K562 (cell line): ENCODE data around the gene FCAMR. TPM values are rescaled to one million over a fixed set of nuclear protein-coding genes. Genes with fewer than 3 reads are reported as not detected.
A peak's percentile ranks its signal among the peaks of the same experiment; 100 is the strongest.

Source experiments
- ADNP ChIP-seq: fragments of 200-800 bp; sonication (Bioruptor generic); IDR thresholded peaks from 2 replicates; pipeline ENCODE4 v1.6.1; 2016; ENCODE audit warnings: missing genetic modification characterization, missing compliant biosample characterization
- ARNT ChIP-seq, 2 experiments: fragments of 450-650 bp; IDR thresholded peaks; 2 replicates each; pipeline ENCODE4 v1.6.1; 2016; ENCODE audit warnings: mild to moderate bottlenecking in 1 of 2
- FOXA3 ChIP-seq, 2 experiments: fragments of 450-650 bp in 1 of 2; sonication (generic) in 1 of 2; formaldehyde crosslinking; IDR thresholded peaks in 1 of 2; conservative IDR thresholded peaks in 1 of 2; 2 replicates each; pipeline versions ENCODE4 v1.4.0 to v1.8.0; 2020 to 2022; ENCODE audit warnings: mild to moderate bottlenecking in 2 of 2, missing genetic modification reagents in 1 of 2
- MYC ChIP-seq, 2 experiments: fragments of 250-450 bp in 1 of 2; sonication (Bioruptor Pico) in 1 of 2; IDR thresholded peaks; 2 replicates each; pipeline versions ENCODE4 v1.5.1 to v1.6.1; 2012 to 2021; ENCODE audit warnings: low read depth in 2 of 2, borderline replicate concordance in 1 of 2, improper control_type of control experiment in 1 of 2, low read length in 1 of 2, mild to moderate bottlenecking in 1 of 2, moderate library complexity in 1 of 2
- THRB ChIP-seq: fragments of 450-650 bp; formaldehyde crosslinking; conservative IDR thresholded peaks from 2 replicates; pipeline ENCODE4 v1.4.0; 2022; ENCODE audit warnings: mild to moderate bottlenecking, missing genetic modification characterization
- ZNF639 ChIP-seq, 2 experiments: fragments of 200-800 bp in 1 of 2; sonication (Bioruptor generic) in 1 of 2; sonication (generic) in 1 of 2; formaldehyde crosslinking in 1 of 2; IDR thresholded peaks in 1 of 2; conservative IDR thresholded peaks in 1 of 2; 2 replicates each; pipeline versions ENCODE4 v1.5.0 to v1.6.1; 2016 to 2020; ENCODE audit warnings: missing compliant biosample characterization in 1 of 2, missing genetic modification characterization in 1 of 2, missing genetic modification reagents in 1 of 2
- polyA plus RNA-seq, 8 experiments: library from polyadenylated mRNA; depleted of rRNA in 4 of 8; stranded (reverse) in 5 of 8; unstranded in 3 of 8; fragments of >200 nt; fragmentation: Nextera tagmentation in 2 of 8; fragmentation: Illumina TruSeq in 1 of 8; extraction: Ambion mirVana in 2 of 8; extraction: Trizol in 1 of 8; gene quantifications; 2 replicates each; pipeline versions ENCODE4 v1.2.1 to v1.2.3, GENCODE V29; 2011 to 2014; ENCODE audit warnings: inconsistent platforms in 1 of 8, missing spikeins in 1 of 8
- total RNA-seq, 7 experiments: library from RNA; depleted of rRNA in 6 of 7; stranded (reverse); fragments of >200 nt in 6 of 7; fragmentation: Illumina TruSeq in 2 of 7; extraction: Trizol in 2 of 7; gene quantifications; 2 replicates each; pipeline versions ENCODE4 v1.2.1 to v1.2.3, GENCODE V29; 2011 to 2021; ENCODE audit warnings: low replicate concordance in 1 of 7
- TF ChIP-seq, protein P1 (sequence below): sonication (generic); formaldehyde crosslinking; IDR thresholded peaks from 2 replicates; pipeline ENCODE4 v1.8.1; 2023; ENCODE audit warnings: missing genetic modification reagents, mild to moderate bottlenecking, borderline replicate concordance
- TF ChIP-seq, protein P2 (sequence below): sonication (generic); IDR thresholded peaks from 2 replicates; pipeline ENCODE4 v1.6.1; 2016
- TF ChIP-seq, protein P3 (sequence below): IDR thresholded peaks from 2 replicates; pipeline ENCODE4 v1.6.1; 2016; ENCODE audit warnings: missing genetic modification characterization, missing compliant biosample characterization

Gene FCAMR
- total and polyA plus RNA-seq, 9 of the 15 experiments (the other 6 are each of a cell fraction or from before 2014, with no cell fraction given), result not detected

GRCh38 chr1:206954459-206955342 lies 15.6 kb downstream of the FCAMR start (continued):
- TF ChIP-seq, protein P1, sequence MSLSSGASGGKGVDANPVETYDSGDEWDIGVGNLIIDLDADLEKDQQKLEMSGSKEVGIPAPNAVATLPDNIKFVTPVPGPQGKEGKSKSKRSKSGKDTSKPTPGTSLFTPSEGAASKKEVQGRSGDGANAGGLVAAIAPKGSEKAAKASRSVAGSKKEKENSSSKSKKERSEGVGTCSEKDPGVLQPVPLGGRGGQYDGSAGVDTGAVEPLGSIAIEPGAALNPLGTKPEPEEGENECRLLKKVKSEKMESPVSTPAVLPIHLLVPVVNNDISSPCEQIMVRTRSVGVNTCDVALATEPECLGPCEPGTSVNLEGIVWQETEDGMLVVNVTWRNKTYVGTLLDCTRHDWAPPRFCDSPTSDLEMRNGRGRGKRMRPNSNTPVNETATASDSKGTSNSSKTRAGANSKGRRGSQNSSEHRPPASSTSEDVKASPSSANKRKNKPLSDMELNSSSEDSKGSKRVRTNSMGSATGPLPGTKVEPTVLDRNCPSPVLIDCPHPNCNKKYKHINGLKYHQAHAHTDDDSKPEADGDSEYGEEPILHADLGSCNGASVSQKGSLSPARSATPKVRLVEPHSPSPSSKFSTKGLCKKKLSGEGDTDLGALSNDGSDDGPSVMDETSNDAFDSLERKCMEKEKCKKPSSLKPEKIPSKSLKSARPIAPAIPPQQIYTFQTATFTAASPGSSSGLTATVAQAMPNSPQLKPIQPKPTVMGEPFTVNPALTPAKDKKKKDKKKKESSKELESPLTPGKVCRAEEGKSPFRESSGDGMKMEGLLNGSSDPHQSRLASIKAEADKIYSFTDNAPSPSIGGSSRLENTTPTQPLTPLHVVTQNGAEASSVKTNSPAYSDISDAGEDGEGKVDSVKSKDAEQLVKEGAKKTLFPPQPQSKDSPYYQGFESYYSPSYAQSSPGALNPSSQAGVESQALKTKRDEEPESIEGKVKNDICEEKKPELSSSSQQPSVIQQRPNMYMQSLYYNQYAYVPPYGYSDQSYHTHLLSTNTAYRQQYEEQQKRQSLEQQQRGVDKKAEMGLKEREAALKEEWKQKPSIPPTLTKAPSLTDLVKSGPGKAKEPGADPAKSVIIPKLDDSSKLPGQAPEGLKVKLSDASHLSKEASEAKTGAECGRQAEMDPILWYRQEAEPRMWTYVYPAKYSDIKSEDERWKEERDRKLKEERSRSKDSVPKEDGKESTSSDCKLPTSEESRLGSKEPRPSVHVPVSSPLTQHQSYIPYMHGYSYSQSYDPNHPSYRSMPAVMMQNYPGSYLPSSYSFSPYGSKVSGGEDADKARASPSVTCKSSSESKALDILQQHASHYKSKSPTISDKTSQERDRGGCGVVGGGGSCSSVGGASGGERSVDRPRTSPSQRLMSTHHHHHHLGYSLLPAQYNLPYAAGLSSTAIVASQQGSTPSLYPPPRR (CRISPR knock-in tag), result no peak
- TF ChIP-seq ADNP (no peak), FOXA3 (CRISPR knock-in tag; conservative IDR thresholded peaks at IDR 0.05 in 1 of 2, IDR thresholded peaks at IDR 0.05 in 1 of 2) (0 out of 4 replicates have a peak, but pooled peaks of 1 of the 2 experiments have one; percentile 19), ARNT (IDR thresholded peaks at IDR 0.05) (no peak), MYC (IDR thresholded peaks at IDR 0.05; ENCODE audit: low read depth, low read length) (0 out of 2 replicates have a peak, but pooled peaks have one; percentile 4), MYC (CRISPR knock-in tag; IDR thresholded peaks at IDR 0.05; ENCODE audit: borderline replicate concordance, low read depth) (no peak), ZNF639 (CRISPR knock-in tag; conservative IDR thresholded peaks at IDR 0.05 in 1 of 2, IDR thresholded peaks at IDR 0.05 in 1 of 2) (no peak), THRB (CRISPR knock-in tag) (no peak)
- TF ChIP-seq, protein P2, sequence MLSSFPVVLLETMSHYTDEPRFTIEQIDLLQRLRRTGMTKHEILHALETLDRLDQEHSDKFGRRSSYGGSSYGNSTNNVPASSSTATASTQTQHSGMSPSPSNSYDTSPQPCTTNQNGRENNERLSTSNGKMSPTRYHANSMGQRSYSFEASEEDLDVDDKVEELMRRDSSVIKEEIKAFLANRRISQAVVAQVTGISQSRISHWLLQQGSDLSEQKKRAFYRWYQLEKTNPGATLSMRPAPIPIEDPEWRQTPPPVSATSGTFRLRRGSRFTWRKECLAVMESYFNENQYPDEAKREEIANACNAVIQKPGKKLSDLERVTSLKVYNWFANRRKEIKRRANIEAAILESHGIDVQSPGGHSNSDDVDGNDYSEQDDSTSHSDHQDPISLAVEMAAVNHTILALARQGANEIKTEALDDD, result peak; percentile 21; the same call in 1 of the 2 replicates
- TF ChIP-seq, protein P3, sequence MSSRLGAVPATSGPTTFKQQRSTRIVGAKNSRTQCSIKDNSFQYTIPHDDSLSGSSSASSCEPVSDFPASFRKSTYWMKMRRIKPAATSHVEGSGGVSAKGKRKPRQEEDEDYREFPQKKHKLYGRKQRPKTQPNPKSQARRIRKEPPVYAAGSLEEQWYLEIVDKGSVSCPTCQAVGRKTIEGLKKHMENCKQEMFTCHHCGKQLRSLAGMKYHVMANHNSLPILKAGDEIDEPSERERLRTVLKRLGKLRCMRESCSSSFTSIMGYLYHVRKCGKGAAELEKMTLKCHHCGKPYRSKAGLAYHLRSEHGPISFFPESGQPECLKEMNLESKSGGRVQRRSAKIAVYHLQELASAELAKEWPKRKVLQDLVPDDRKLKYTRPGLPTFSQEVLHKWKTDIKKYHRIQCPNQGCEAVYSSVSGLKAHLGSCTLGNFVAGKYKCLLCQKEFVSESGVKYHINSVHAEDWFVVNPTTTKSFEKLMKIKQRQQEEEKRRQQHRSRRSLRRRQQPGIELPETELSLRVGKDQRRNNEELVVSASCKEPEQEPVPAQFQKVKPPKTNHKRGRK (tag), result peak; percentile 40; the same call in 1 of the 2 replicates
